ENCODE results near the gene PHF19. TPM values are rescaled to one million over a fixed set of nuclear protein-coding genes. Genes with fewer than 3 reads are reported as not detected.

The PHF19 gene
- total RNA-seq, 5 donors from 2014 or later (not counting 1 experiment from before 2014, with no cell fraction given) = 92.8 to 184 (median 166) TPM

DNA sequence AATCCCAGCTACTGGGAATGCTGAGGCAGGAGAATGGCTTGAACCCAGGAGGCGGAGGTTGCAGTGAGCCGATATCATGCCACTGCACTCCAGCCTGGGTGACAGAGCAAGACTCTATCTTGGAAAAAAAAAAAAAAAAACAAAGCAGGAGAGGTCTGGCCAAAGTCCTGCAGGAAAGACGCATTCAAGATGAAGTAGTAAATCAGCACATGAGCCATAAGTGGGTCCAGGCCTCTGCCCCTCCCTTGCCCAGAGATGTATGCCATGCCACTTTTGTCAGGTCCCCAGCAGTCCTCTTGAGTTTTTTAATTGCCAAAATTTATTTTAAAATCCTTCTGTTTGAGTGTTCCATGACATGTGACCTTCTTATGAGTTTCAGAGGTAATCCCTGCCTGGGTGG lies 8.5 kb upstream of the PHF19 start:
- Histone ChIP-seq H3K9me3 (no peaks in the 10 kb centered on the region), H3K27ac (ENCODE audit: low read length) (no peak overlapping the region), H3K4me3 (ENCODE audit: control insufficient read depth in 1 of 2, extremely low read depth in 1 of 2, low read length in 1 of 2) (no peak overlapping the region), H3K27me3 (replicated peaks in 1 of 2; ENCODE audit: control insufficient read depth in 2 of 2, extremely low read depth in 1 of 2, insufficient read depth in 2 of 2, low read length in 1 of 2) (no peaks in the 10 kb centered on the region), H3K4me1 (ENCODE audit: control insufficient read depth in 1 of 2, extremely low read depth in 1 of 2, insufficient read depth in 2 of 2, low read length in 2 of 2) (peaks cover 18 to 58% of the 10 kb centered on the region in 2 experiments), H3K36me3 (ENCODE audit: control insufficient read depth in 2 of 2, extremely low read depth in 1 of 2, insufficient read depth in 1 of 2, low read length in 1 of 2) (no peaks in the 10 kb centered on the region)
- ChIA-PET CTCF (interaction anchor here in 1 of 2 donors (1.9 kb wide), 1 partner anchor 46 kb away, joined by 8 read pairs; no protein-coding TSS in a partner anchor), POLR2A (interaction anchor here (0.5 to 1.1 kb wide), 5 partner anchors 14 to 159 kb away, joined by 3 to 5 read pairs (median 3); no protein-coding TSS in a partner anchor)
- ATAC-seq (replicated peaks in 1 of 4) (no peak), DNase-seq (no peak)
- 90% methylated on average over 3 of the region's 3 CpGs for WGBS (ENCODE audit: insufficient coverage)
- Mint-ChIP-seq H3K27ac (peak overlapping the region; percentile 80 to 85), H3K27me3 (no peaks in the 10 kb centered on the region), H3K4me3 (no peak overlapping the region), H3K4me1 (peaks cover 76 to 78% (median 77%) of the 10 kb centered on the region in 3 donors), H3K9me3 (no peaks in the 10 kb centered on the region), H3K36me3 (no peaks in the 10 kb centered on the region)

DNA sequence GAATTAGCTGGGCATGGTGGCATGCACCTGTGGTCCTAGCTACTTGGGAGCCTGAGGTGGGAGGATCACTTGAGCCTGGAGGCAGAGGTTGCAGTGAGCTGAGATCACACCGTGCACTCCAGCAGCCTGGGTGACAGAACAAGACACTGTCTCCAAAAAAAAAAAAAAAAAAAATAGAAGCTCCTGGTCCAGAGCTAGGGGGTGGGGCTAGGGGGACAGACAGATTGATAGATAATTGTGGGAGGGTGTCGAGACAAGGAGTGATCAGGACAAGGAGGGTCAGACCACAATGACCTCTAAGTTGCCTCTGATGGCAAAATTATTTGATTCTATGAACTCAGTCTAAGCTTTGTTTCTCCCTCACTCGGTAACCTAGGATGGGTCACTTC lies 6.6 kb upstream of the PHF19 start:
- no peak overlapping the region for H3K27ac ChIP-seq (ENCODE audit: low read length)
- Mint-ChIP-seq H3K4me3 (peak overlapping the region in 1 of 3 donors; percentile 50), H3K36me3 (no peaks in the 10 kb centered on the region), H3K4me1 (peaks cover 77 to 79% (median 77%) of the 10 kb centered on the region in 3 donors), H3K27me3 (no peaks in the 10 kb centered on the region), H3K9me3 (no peaks in the 10 kb centered on the region), H3K27ac (peak overlapping the region; percentile 44 to 88)
- ATAC-seq (replicated peaks in 1 of 4) = no peak
- no peaks in the 10 kb centered on the region for H3K27me3 ChIP-seq (replicated peaks in 1 of 2; ENCODE audit: control insufficient read depth in 2 of 2, extremely low read depth in 1 of 2, insufficient read depth in 2 of 2, low read length in 1 of 2)
- POLR2A ChIA-PET = interaction anchor here (0.6 to 0.8 kb wide), 6 partner anchors 12 to 95 kb away, joined by 3 to 11 read pairs (median 6); no protein-coding TSS in a partner anchor
- no CpG with 5 or more reads among the region's 3 CpGs for WGBS (ENCODE audit: insufficient coverage)
- peaks cover 29 to 58% of the 10 kb centered on the region in 2 experiments for H3K4me1 ChIP-seq (ENCODE audit: control insufficient read depth in 1 of 2, extremely low read depth in 1 of 2, insufficient read depth in 2 of 2, low read length in 2 of 2)
- CTCF ChIA-PET = interaction anchor here (0.6 to 1.2 kb wide), 8 partner anchors 9 to 275 kb away, joined by 3 to 6 read pairs (median 3); no protein-coding TSS in a partner anchor
- no peaks in the 10 kb centered on the region for H3K36me3 ChIP-seq (ENCODE audit: control insufficient read depth in 2 of 2, extremely low read depth in 1 of 2, insufficient read depth in 1 of 2, low read length in 1 of 2)
- no peak overlapping the region for H3K4me3 ChIP-seq (ENCODE audit: control insufficient read depth in 1 of 2, extremely low read depth in 1 of 2, low read length in 1 of 2)
- no peaks in the 10 kb centered on the region for H3K9me3 ChIP-seq
- DNase-seq = no peak

DNA sequence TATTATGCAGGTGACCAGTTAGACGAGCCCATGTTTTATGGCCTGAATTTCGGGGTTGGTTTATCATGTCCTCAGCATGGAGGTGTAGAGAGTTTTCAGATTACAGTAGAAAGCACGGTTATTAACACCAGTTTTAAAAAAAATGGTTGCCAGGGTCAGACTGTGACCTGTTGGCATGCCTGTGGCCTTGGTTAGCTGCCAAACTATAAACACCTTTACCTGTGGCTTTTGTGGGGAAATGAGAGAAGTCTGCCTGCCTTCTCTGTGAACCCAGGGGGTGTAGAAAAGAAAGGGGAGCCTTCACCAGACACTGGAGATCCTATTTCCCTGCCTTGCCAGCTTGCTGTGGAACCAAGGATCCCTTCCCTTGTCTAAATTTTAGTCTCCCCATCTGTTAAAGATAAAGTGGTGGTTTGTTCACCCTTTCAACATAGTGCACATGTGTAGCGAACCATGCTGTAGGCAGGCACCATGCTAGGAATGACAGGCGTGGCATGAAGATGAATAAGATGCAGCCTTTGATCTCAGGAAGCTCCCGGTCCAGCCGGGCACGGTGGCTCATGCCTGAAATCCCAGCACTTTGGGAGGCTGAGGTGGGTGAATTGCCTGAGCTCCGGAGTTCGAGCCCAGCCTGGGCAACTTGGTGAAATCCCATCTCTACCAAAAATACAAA lies 6.1 kb upstream of the PHF19 start:
- H3K9me3 Mint-ChIP-seq = no peaks in the 10 kb centered on the region
- ATAC-seq (replicated peaks in 1 of 4) = peak in 3 of 4 experiments; percentile 22 to 51 (median 46)
- POLR2A ChIA-PET = interaction anchor here in 1 of 2 donors (0.6 to 0.8 kb wide), 3 partner anchors 12 to 48 kb away, joined by 3 to 8 read pairs (median 3); no protein-coding TSS in a partner anchor

DNA sequence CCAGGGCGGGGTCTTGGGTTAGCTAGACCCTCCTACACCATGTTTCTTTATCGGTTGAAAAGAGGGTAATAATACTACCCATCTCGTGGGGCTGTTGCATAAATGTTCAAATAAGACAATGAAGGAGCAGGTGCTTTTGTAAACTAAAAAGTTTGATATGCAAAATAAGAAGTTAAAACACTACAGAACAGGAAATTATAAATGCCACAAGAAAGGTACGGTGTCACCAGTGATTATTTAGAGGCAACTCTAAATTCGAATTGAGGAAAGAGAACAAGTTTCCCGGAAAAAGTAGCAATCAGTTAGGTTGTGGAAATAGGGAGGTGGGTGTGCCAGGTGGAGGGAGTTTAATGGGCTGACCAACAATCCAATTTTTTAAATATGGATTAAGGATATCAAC lies 2.5 kb upstream of the PHF19 start:
- peak in 1 of 35 experiments; percentile 42 for DNase-seq
- peak in 1 of 4 experiments; percentile 9 for ATAC-seq (replicated peaks in 1 of 4)

More for the DNA sequence above, 6.1 kb upstream of the PHF19 start:
- no peaks in the 10 kb centered on the region for H3K36me3 ChIP-seq (ENCODE audit: control insufficient read depth in 2 of 2, extremely low read depth in 1 of 2, insufficient read depth in 1 of 2, low read length in 1 of 2)
- Mint-ChIP-seq H3K4me1 (peaks cover 77 to 80% (median 77%) of the 10 kb centered on the region in 3 donors), H3K4me3 (peak overlapping the region in 1 of 3 donors; percentile 50), H3K36me3 (no peaks in the 10 kb centered on the region), H3K27ac (peak overlapping the region; percentile 77 to 88), H3K27me3 (no peaks in the 10 kb centered on the region)
- CTCF ChIA-PET = interaction anchor here (0.7 to 1.2 kb wide), 5 partner anchors 8 to 53 kb away, joined by 3 to 6 read pairs (median 3); no protein-coding TSS in a partner anchor
- H3K27me3 ChIP-seq (replicated peaks in 1 of 2; ENCODE audit: control insufficient read depth in 2 of 2, extremely low read depth in 1 of 2, insufficient read depth in 2 of 2, low read length in 1 of 2) = no peaks in the 10 kb centered on the region
- peak overlapping the region; percentile 7 for H3K27ac ChIP-seq (ENCODE audit: low read length)
- no peaks in the 10 kb centered on the region for H3K9me3 ChIP-seq
- peak in 1 of 35 experiments; percentile 45 for DNase-seq
- 83% methylated on average over 2 of the region's 10 CpGs for WGBS (ENCODE audit: insufficient coverage)
- no peak overlapping the region for H3K4me3 ChIP-seq (ENCODE audit: control insufficient read depth in 1 of 2, extremely low read depth in 1 of 2, low read length in 1 of 2)
- peaks cover 34 to 58% of the 10 kb centered on the region in 2 experiments for H3K4me1 ChIP-seq (ENCODE audit: control insufficient read depth in 1 of 2, extremely low read depth in 1 of 2, insufficient read depth in 2 of 2, low read length in 2 of 2)

DNA sequence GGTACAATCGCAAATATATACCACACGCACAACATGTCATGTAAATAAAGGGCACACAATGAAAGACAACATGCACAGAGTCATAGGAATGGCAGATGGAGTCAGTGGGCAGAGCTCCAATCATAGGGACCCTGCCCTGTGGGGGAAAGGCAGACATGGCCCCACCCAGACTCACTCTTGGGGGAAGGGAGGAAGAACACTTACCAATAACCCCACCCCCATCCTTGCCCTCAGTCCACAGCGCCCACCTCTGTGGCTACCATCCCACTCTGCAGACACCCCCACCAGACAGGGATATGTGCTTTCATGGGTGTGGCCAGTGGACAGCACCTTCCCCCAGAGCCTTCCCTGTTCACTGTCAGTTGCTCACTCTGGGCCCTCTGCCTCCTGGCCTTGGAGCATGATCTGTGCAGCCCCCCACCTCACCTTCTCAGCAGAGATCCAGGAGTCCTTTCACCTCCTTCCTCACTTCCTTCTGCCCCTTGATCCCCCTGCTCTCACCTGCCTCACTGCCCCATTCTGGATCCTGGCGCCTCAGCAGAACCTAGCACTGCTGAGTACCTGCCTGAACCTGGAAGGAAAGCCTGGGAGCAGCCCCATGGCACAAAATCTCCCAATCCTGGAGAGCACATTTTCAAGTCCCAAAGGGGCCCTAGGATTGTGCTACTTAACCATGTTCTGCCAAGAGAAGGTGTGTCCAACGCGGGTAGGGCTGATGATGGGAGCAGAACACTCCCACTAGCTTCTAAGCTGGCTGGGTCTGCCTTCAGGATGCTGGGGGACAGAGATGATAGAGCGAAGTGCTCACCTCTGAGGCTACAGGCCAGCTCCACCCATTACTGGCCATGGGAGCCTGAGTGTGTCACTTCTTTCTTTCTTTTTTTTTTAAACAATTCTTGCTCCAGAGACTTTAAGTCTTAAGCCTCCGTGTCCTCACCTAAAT lies 1.5 kb upstream of the PHF19 start:
- 45% methylated on average over 4 of the region's 8 CpGs for WGBS (ENCODE audit: insufficient coverage)
- H3K4me3 ChIP-seq (ENCODE audit: control insufficient read depth in 1 of 2, extremely low read depth in 1 of 2, low read length in 1 of 2) = peak overlapping the region; percentile 68 to 80

More for the DNA sequence above, 2.5 kb upstream of the PHF19 start:
- 16% methylated on average over 3 of the region's 6 CpGs for WGBS (ENCODE audit: insufficient coverage)
- POLR2A ChIA-PET = no interaction called here
- Mint-ChIP-seq H3K9me3 (no peaks in the 10 kb centered on the region), H3K27me3 (no peaks in the 10 kb centered on the region), H3K27ac (peak overlapping the region; percentile 98 to 99), H3K4me3 (peak overlapping the region; percentile 86 to 96 (median 95)), H3K4me1 (peaks cover 78 to 84% (median 78%) of the 10 kb centered on the region in 3 donors), H3K36me3 (peaks cover 4% of the 10 kb centered on the region)
- peak overlapping the region; percentile 86 for H3K27ac ChIP-seq (ENCODE audit: low read length)
- H3K4me1 ChIP-seq (ENCODE audit: control insufficient read depth in 1 of 2, extremely low read depth in 1 of 2, insufficient read depth in 2 of 2, low read length in 2 of 2) = peaks cover 40 to 77% of the 10 kb centered on the region in 2 experiments
- no peak overlapping the region for H3K4me3 ChIP-seq (ENCODE audit: control insufficient read depth in 1 of 2, extremely low read depth in 1 of 2, low read length in 1 of 2)
- peaks cover 0 to 2% of the 10 kb centered on the region in 2 donors for H3K36me3 ChIP-seq (ENCODE audit: control insufficient read depth in 2 of 2, extremely low read depth in 1 of 2, insufficient read depth in 1 of 2, low read length in 1 of 2)
- CTCF ChIA-PET = interaction anchor here (1.0 to 1.4 kb wide), 2 partner anchors 45 to 57 kb away, joined by 3 to 4 read pairs; no protein-coding TSS in a partner anchor
- no peaks in the 10 kb centered on the region for H3K27me3 ChIP-seq (replicated peaks in 1 of 2; ENCODE audit: control insufficient read depth in 2 of 2, extremely low read depth in 1 of 2, insufficient read depth in 2 of 2, low read length in 1 of 2)
- H3K9me3 ChIP-seq = no peaks in the 10 kb centered on the region

More for the DNA sequence above, 1.5 kb upstream of the PHF19 start:
- ChIA-PET CTCF (interaction anchor here (0.6 to 1.4 kb wide), 3 partner anchors 30 to 58 kb away, joined by 3 to 4 read pairs (median 4); no protein-coding TSS in a partner anchor), POLR2A (interaction anchor here in 1 of 2 donors (0.6 kb wide), 1 partner anchor 33 kb away, joined by 3 read pairs; no protein-coding TSS in a partner anchor)
- ATAC-seq (replicated peaks in 1 of 4) (no peak), DNase-seq (peak in 3 of 35 experiments; percentile 25 to 36 (median 33))
- Mint-ChIP-seq H3K27me3 (no peaks in the 10 kb centered on the region), H3K9me3 (no peaks in the 10 kb centered on the region), H3K27ac (peak overlapping the region; percentile 98 to 99), H3K36me3 (peaks cover 14% of the 10 kb centered on the region), H3K4me3 (peak overlapping the region; percentile 86 to 96 (median 95)), H3K4me1 (peaks cover 79 to 84% (median 80%) of the 10 kb centered on the region in 3 donors)
- H3K27ac ChIP-seq (ENCODE audit: low read length) = peak overlapping the region; percentile 86
- peaks cover 0 to 12% of the 10 kb centered on the region in 2 donors for H3K36me3 ChIP-seq (ENCODE audit: control insufficient read depth in 2 of 2, extremely low read depth in 1 of 2, insufficient read depth in 1 of 2, low read length in 1 of 2)
- H3K27me3 ChIP-seq (replicated peaks in 1 of 2; ENCODE audit: control insufficient read depth in 2 of 2, extremely low read depth in 1 of 2, insufficient read depth in 2 of 2, low read length in 1 of 2) = no peaks in the 10 kb centered on the region
- H3K9me3 ChIP-seq = no peaks in the 10 kb centered on the region
- peaks cover 40 to 84% of the 10 kb centered on the region in 2 experiments for H3K4me1 ChIP-seq (ENCODE audit: control insufficient read depth in 1 of 2, extremely low read depth in 1 of 2, insufficient read depth in 2 of 2, low read length in 2 of 2)

Data from T-cell (primary cell).